ENCODE data around the gene MOB3C.

MOB3C gene

GRCh38 chr1:46605232-46605631 is 11.4 kb downstream of the MOB3C start:
- no peak for DNase-seq (ENCODE audit: low read depth)

GRCh38 chr1:46603858-46604549 is 12.6 kb downstream of the MOB3C start, which contains the start of gene MKNK1:
TSS of gene MKNK1 (minus strand) at chr1:46604268. CDS start at chr1:46583327, 20,941 bp downstream.
- peak; percentile 37 for DNase-seq (ENCODE audit: low read depth)

- DNase-seq (ENCODE audit: low read depth), result no peak
Measured at GRCh38 chr1:46603481-46603857, 13.1 kb downstream of the MOB3C start.

GRCh38 chr1:46601257-46602007 is 15.2 kb downstream of the MOB3C start:
- DNase-seq (ENCODE audit: low read depth), result no peak

GRCh38 chr1:46599059-46599970 is 17.3 kb downstream of the MOB3C start:
- no peak for DNase-seq (ENCODE audit: low read depth)

- DNase-seq (ENCODE audit: low read depth), result no peak
Measured at GRCh38 chr1:46596846-46597245, 19.8 kb downstream of the MOB3C start.

- no peak for DNase-seq (ENCODE audit: low read depth)
Measured at GRCh38 chr1:46596036-46596435, 20.6 kb downstream of the MOB3C start.

- no peak for DNase-seq (ENCODE audit: low read depth)
Measured at GRCh38 chr1:46595127-46595526, 21.5 kb downstream of the MOB3C start.

- no peak for DNase-seq (ENCODE audit: low read depth)
Measured at GRCh38 chr1:46594063-46594462, 22.5 kb downstream of the MOB3C start.

GRCh38 chr1:46592823-46593222 is 23.8 kb downstream of the MOB3C start:
- DNase-seq (ENCODE audit: low read depth), result no peak

GRCh38 chr1:46589529-46589928 is 27.1 kb downstream of the MOB3C start:
- no peak for DNase-seq (ENCODE audit: low read depth)

- no peak for DNase-seq (ENCODE audit: low read depth)
Measured at GRCh38 chr1:46587069-46587468, 29.5 kb downstream of the MOB3C start.

- DNase-seq (ENCODE audit: low read depth), result no peak
Measured at GRCh38 chr1:46585312-46585938, 31.2 kb downstream of the MOB3C start.

GRCh38 chr1:46583494-46583893 is 33.1 kb downstream of the MOB3C start:
- DNase-seq (ENCODE audit: low read depth), result no peak

GRCh38 chr1:46582972-46583371 is 33.6 kb downstream of the MOB3C start:
- DNase-seq (ENCODE audit: low read depth), result no peak

GRCh38 chr1:46581681-46582455 is 34.7 kb downstream of the MOB3C start:
- DNase-seq (ENCODE audit: low read depth), result no peak

GRCh38 chr1:46580140-46580903 is 36.3 kb downstream of the MOB3C start:
- DNase-seq (ENCODE audit: low read depth), result no peak

- no peak for DNase-seq (ENCODE audit: low read depth)
Measured at GRCh38 chr1:46577671-46578070, 38.9 kb downstream of the MOB3C start.

GRCh38 chr1:46576596-46576995 is 40.0 kb downstream of the MOB3C start:
- DNase-seq (ENCODE audit: low read depth), result no peak

GRCh38 chr1:46575778-46576177 is 40.8 kb downstream of the MOB3C start:
- DNase-seq (ENCODE audit: low read depth), result no peak

All from GM04503 (cell line).